ENCODE results near the gene AVPR2.

GRCh38 chrX:153941336-153942252 is 37.1 kb downstream of the AVPR2 start:
- TF ChIP-seq CTCF (conservative IDR thresholded peaks at IDR 0.05), result no peak
- TF ChIP-seq EZH2 (IDR thresholded peaks at IDR 0.05; ENCODE audit: low read depth), result no peak

Data from PC-9 (cell line).